Fibroblast of the aortic adventitia (primary cell): ENCODE results near the gene CHST3. TPM values are rescaled to one million over a fixed set of nuclear protein-coding genes. Genes with fewer than 3 reads are reported as not detected.
"Not testable (repeated sequence)": the region's sequence is repeated elsewhere in the genome, so short reads cannot be mapped to it uniquely, and the experiment has no call there.

Source experiments
- DNase-seq: peaks from one replicate; pipeline ENCODE4 v3.0.0-alpha.2; 2010; ENCODE audit warnings: low read depth
- H3K4me3 ChIP-seq: 2 replicates; pipeline ENCODE4 v1.5.1; 2011; ENCODE audit warnings: low read depth, mild to moderate bottlenecking, control low read depth, low read length, moderate library complexity
- total RNA-seq: library from RNA; depleted of rRNA; stranded (reverse); fragments of >200 nt; gene quantifications from 2 replicates; pipeline ENCODE4 v1.2.3, GENCODE V29; 2012; ENCODE audit warnings: low replicate concordance
- TF ChIP-seq, protein P1 (sequence below): IDR thresholded peaks from 2 replicates; pipeline ENCODE4 v1.5.1; 2011; ENCODE audit warnings: mild to moderate bottlenecking, low read length, control low read depth, inconsistent platforms; ENCODE audit not compliant: insufficient read depth

CHST3 gene, protein sequence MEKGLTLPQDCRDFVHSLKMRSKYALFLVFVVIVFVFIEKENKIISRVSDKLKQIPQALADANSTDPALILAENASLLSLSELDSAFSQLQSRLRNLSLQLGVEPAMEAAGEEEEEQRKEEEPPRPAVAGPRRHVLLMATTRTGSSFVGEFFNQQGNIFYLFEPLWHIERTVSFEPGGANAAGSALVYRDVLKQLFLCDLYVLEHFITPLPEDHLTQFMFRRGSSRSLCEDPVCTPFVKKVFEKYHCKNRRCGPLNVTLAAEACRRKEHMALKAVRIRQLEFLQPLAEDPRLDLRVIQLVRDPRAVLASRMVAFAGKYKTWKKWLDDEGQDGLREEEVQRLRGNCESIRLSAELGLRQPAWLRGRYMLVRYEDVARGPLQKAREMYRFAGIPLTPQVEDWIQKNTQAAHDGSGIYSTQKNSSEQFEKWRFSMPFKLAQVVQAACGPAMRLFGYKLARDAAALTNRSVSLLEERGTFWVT
- total RNA-seq, result 18.6 and 19.3 TPM in 2 replicates

DNA sequence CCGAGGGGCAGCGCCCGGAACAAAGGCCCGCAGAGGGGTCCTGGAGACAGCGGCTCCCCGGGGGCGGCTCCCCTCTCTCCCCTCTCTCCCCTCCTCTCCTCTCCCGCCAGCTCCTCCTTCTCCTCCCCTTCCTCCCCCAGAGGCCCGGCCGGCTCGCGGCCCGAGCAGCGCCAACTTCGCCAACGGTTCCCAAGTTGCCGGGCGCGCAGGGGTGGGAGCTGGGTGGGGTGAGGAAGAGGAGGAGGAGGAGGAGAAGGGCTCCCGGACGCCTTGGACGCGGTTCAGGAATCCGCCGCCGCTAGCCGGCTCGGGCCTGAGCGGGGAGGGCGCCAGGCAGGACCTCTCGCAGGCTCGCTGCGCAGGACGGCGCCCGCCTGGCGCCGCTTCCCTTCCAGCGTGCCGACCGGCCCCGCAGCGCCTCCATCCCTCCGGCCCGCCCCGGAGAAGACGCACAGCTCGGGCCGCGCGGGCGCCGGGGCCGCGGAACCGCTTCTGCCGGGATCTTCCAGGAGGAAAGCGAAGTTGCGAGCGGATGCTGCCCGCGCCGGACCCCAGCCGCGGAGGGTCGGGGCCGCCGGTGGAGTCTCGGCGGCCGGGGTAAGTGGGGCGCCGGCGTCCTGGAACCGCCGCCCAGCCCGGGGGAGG lies at the start of gene CHST3:
TSS of gene CHST3 (plus strand) at position 298 of the 645 bp plus-strand sequence. CDS start 41,448 bp downstream, outside the sequence.
- DNase-seq, result peak; percentile 68
- TF ChIP-seq, protein P1, sequence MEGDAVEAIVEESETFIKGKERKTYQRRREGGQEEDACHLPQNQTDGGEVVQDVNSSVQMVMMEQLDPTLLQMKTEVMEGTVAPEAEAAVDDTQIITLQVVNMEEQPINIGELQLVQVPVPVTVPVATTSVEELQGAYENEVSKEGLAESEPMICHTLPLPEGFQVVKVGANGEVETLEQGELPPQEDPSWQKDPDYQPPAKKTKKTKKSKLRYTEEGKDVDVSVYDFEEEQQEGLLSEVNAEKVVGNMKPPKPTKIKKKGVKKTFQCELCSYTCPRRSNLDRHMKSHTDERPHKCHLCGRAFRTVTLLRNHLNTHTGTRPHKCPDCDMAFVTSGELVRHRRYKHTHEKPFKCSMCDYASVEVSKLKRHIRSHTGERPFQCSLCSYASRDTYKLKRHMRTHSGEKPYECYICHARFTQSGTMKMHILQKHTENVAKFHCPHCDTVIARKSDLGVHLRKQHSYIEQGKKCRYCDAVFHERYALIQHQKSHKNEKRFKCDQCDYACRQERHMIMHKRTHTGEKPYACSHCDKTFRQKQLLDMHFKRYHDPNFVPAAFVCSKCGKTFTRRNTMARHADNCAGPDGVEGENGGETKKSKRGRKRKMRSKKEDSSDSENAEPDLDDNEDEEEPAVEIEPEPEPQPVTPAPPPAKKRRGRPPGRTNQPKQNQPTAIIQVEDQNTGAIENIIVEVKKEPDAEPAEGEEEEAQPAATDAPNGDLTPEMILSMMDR, result no peak
- peak within 1 kb of the TSS; percentile 98 for H3K4me3 ChIP-seq

DNA sequence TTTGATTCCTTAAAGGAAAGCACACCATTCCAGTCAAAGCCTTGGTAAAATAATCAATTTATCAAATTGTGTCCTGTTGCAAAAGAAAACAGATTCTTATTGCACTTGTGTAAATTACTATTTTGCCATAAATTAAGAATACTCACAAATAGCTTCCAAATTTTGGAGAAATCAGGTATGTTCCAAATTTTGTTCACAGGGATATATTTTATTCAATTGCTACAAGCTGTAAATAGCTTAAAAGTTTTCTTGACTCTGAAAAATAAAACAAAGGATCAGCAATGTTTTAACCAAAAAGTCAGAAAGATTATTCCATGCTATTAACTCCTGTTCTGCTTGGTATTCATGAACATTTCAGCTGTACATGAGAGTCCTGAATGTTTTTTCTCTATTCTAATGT lies 47.4 kb upstream of the CHST3 start:
- no peak for DNase-seq
- TF ChIP-seq, protein P1, result no peak
- H3K4me3 ChIP-seq, result no peak overlapping the region

DNA sequence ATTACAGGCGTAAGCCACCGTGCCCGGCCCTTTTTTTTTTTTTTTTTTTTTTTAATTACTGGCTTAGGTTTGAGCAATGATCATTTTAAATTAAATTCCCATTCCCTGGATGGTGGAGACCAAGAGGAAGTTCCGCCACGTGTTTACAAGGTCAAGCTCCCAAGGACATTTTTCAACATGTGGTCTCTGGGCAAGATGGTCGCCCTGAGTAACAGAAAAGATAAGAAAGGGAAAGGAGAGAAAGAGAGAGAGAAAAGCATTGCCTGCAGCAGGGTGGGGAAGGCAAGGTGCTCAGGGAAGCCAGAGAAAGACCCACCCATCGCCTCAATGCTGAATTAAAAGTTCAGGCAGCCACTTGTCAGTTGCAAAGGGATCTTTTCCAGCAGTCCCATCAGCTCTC lies 45.2 kb upstream of the CHST3 start:
- TF ChIP-seq, protein P1, result no peak
- DNase-seq, result no peak
- H3K4me3 ChIP-seq, result no peak overlapping the region

DNA sequence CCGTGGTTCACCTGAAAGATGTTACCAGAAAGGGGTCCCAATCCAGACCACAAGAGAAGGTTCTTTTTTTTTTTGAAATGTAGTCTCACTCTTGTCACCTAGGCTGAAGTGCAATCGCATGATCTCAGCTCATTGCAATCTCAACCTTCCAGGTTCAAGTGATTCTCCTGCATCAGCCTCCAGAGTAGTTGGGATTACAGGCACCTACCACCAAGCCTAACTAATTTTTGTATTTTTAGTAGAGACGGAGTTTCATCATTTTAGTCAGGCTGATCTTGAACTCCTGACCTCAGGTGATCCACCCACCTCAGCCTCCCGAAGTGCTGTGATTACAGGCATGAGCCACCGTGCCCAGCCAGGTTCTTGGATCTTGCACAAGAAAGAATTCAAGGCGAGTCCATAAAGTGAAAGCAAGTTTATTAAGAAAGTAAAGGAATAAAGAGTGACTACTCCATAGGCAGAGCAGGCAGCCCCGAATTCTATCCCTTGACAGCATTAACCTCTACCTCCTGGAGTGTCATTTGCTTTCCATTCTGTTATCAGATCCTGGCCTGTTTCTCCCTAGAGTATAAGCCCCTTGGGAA lies 44.1 kb upstream of the CHST3 start:
- DNase-seq, result peak; percentile 7
- H3K4me3 ChIP-seq, result not testable (repeated sequence)

DNA sequence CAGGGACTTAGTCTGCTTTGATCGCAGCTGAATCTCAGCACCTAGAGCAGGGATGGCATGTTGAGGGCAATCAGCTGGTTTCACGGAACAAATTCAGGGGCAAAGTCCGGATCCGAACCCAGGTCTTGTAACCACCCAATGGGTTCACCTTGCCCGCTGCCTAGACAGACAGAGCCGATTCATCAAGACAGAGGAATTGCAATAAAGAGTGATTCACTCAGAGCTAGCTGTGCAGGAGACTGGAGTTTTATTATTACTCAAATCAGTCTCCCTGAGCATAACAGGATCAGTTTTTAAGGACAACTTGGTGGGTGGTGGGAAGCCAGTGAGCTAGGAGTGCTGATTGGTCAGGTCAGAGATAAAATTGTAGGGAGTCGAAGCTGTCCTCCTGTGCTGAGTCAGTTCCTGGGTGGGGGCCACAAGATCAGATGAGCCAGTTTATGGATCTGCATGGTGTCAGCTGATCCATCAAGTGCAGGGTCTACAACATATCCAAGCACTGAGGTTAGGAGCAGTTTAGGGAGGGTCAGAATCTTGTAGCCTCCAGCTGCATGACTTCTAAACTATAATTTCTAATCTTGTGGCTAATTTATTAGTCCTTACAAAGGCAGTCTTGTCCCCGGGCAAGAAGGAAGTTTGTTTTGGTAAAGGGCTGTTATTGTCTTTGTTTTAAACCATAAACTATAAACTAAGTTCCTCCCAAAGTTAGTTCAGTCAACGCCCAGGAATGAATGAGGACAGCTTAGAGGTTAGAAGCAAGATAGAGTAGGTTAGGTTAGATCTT lies 43.5 kb upstream of the CHST3 start:
- no peak overlapping the region for H3K4me3 ChIP-seq
- TF ChIP-seq, protein P1, result no peak
- peak; percentile 53 for DNase-seq

DNA sequence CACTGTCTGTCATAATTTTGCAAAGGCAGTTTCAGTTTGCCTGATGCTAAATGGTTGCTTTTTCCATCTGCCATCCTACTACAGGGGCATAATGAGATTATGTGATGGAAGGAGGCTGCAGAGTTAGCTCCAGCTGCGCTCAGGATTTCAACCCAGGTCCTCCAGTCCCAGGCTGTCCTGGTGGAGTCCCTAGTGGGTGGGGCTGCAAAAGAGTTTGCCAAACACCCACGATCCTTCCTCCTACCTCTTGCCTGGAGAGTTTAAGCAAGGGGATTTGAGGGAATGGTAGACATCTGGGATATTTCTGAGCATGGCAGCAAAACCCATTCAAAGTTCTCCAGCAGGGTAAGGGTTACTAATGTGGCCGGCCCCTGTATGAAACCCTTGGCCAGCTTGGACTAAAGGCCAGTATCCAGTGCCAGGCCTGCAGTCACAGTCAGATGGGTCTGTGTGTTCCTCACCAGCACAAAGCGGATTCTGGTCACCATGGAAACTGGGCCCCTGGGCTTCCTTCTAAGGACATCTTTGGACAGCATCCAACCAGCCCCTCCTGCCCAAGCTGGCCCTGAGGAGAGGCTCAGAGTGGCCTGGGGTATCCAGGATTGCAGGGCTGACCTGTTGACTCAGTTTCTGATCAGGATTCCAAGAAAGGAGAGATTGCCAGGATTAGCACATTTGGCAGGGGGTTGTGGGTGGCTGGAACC lies 42.7 kb upstream of the CHST3 start:
- TF ChIP-seq, protein P1, result no peak
- no peak overlapping the region for H3K4me3 ChIP-seq
- DNase-seq, result peak; percentile 62
